Right lung (tissue), 5 donors: ENCODE measurements around the gene ZNF33B. TPM values are rescaled to one million over a fixed set of nuclear protein-coding genes. Genes with fewer than 3 reads are reported as not detected.

Source experiments
- polyA plus RNA-seq, 5 donors: library from polyadenylated mRNA; unstranded; fragments of 120-200 nt; gene quantifications; one replicate each; pipeline versions ENCODE4 v1.2.1 to v1.2.3, GENCODE V29; 2013; ENCODE audit warnings: inconsistent platforms in 1 of 5, low replicate concordance in 1 of 5; ENCODE audit not compliant: insufficient read length in 5 of 5, insufficient read depth in 1 of 5

ZNF33B gene
- polyA plus RNA-seq, 5 donors: 26.7 to 49.6 (median 44.6) TPM

Other genes starting within 250 kb of the ZNF33B start
- gene BMS1, start 144.2 kb upstream of the ZNF33B start, polyA plus RNA-seq: 10 to 100 TPM; 19.4 to 24.1 (median 22.2) TPM